ENCODE measurements around the gene BMPR1A.

The BMPR1A gene

GRCh38 chr10:86804805-86805204, 48.4 kb downstream of the BMPR1A start:
- DNase-seq: no peak

GRCh38 chr10:86813101-86813500, 56.7 kb downstream of the BMPR1A start:
- DNase-seq: no peak

DNA sequence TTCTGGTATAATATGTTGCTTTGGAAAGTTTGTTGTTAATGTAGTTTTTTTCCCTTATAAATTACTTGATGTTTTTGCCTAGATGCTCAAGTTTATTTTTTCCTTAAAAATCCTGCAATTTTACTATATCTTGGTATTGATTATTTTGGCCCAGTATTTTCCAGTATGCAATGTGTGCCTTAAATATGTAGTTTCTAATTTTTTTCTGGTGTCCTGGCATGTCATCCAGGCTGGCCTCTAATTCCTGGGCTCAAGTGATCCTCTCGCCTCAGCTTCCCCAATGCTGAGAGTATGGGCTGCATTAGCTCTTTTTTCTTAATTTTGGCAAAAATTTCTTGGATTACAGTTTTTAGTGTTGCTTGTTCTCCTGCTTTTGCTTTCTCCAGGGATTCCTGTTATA, 57.6 kb downstream of the BMPR1A start:
- DNase-seq: no peak

DNA sequence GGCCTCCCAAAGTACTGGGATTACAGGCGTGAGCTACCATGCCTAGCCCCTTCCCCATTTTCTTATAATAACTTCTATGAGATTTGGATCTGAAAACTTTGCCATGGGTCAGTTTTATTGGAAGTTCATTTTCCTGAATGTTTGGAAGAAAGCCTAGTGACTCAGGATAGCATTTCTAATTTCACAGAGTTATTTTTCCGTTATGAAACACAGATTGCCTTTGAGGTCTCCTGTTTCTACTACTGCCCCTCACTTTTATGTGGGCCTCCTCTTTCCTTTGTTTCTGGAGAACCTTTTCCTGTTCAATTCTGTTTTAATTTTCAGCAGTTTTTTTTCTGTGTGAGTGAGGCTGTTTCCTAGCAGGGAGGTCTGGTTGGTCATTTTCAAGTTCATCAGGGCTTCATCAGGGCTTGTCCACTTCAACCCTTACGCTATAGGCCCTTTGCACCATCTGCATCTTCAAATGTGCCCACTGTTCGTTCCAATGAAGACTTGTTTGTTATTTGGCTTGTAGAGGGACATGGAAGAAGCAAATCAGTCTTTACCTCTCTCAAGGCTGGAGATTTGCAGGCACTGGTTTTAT, 58.7 kb downstream of the BMPR1A start:
- DNase-seq: no peak

- DNase-seq: no peak
Measured at GRCh38 chr10:86815640-86816039, 59.2 kb downstream of the BMPR1A start.

DNA sequence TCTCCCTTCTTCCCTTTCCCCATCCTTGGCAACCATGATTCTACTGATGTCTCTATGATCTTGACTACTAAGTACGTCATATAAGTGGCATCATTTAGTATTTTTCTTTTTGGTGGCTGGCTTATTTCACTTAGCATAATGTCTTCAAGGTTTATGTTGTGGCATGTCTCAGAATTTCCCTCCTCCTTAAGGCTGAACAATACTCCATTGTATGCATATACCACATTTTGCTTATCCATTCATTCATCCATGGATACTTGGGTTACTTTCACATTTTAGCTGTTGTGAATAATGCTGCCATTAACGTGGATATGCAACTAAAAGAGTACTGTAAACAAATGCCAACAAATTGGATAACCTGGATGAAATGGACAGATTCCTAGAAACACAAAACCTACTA, 60.8 kb downstream of the BMPR1A start:
- DNase-seq: no peak

GRCh38 chr10:86819567-86819966, 63.1 kb downstream of the BMPR1A start:
- DNase-seq: no peak

DNA sequence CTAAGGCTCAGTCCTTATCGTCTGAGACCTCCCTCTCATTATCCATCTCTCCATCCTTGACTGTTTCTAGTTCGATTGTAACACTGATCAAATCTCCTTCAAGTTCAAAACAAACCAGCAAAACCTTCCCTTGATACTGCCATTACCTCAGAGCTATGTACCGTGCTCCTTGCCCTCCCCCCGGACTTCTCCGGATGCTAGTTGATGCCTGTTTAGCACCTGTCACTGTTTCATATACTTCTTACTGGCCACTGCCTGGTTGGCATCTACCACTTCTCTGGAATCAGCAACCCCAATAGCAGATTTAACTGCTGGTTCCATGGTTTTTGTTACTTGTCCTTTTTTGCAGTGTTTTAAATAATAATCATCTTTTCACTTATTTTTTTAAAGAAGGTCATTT, 64.1 kb downstream of the BMPR1A start:
- no peak for DNase-seq

- DNase-seq: no peak
Measured at GRCh38 chr10:86821388-86821999, 65.1 kb downstream of the BMPR1A start.

DNA sequence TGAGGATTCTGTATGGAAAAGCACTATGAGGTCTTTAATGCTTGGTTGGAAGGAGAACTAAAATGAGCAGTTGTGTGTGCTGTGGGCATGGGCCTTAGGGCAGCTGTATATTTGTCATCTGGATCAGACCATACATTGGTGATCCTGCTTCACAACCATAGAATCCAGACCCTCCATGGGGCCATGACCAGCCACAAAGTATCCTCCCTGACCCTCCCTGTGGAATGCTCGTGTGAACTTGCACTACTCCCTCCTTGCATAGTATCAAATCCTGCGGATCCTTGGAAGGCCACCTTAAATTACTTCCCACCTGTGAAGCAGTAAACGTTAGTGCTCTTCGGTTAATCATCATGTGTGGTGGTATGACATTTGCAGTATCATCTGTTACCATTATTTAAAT, 67.1 kb downstream of the BMPR1A start:
- DNase-seq: no peak

- DNase-seq: no peak
Measured at GRCh38 chr10:86824151-86824550, 67.7 kb downstream of the BMPR1A start.

- DNase-seq: no peak
Measured at GRCh38 chr10:86825366-86825765, 68.9 kb downstream of the BMPR1A start.

DNA sequence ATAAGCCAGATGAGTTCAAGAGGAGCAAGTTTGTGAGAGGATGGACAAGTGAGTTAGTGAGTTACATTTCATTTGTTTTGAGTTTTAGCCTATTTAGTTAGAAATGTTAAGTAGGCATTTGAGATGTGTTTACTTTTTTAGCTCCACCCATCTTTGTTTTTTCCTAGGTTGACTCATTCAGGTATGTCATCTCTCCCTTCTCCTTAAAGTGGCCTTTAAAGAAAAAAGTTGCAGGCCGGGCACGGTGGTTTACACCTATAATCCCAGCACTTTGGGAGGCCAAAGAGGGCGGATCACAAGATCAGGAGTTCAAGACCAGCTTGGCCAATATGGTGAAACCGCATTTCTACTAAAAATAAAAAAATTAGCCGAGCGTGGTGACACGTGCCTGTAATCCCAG, 71.2 kb downstream of the BMPR1A start:
- no peak for DNase-seq

DNA sequence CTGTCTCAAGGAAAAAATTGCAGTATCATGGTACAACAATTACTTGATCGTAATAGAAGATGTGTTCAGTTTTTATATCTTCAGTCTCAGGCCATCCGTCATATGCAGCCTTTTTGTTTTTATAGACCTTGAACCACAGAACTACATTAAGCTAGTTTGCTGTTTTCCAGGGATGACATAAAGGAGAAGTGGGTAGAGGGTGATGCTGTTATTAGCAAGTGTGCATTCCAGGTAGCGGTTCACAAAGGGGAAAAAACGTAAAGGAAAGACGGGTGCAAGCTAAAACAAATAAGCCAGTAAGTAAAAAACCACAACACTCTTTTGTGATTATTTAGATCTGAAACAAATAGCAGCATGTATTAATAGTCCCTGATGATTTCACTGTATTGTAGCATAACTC, 71.7 kb downstream of the BMPR1A start:
- no peak for DNase-seq

- no peak for DNase-seq
Measured at GRCh38 chr10:86829472-86829871, 73.1 kb downstream of the BMPR1A start.

GRCh38 chr10:86830043-86830591, 73.7 kb downstream of the BMPR1A start:
- no peak for DNase-seq

- no peak for DNase-seq
Measured at GRCh38 chr10:86833969-86834368, 77.5 kb downstream of the BMPR1A start.

- no peak for DNase-seq
Measured at GRCh38 chr10:86836044-86836443, 79.6 kb downstream of the BMPR1A start.

DNA sequence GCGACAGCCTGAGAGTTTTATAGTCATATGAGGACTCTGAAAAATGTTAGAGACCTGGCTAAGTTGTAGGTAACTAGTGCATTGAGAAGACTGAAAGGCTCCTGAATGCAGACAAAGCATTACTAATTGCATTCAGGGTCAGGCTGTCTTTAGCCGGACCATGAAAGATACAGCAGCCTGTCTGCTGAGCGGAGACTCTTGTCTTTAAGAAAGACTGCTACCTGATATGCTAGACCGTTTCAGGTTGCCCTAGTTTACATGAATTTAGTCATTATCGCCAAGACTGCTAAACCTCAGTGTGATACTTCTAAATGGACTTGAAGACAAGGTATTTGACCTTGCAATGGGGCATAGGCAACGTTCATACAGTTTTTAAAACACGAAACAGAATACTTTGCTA, 81.2 kb downstream of the BMPR1A start:
- no peak for DNase-seq

DNA sequence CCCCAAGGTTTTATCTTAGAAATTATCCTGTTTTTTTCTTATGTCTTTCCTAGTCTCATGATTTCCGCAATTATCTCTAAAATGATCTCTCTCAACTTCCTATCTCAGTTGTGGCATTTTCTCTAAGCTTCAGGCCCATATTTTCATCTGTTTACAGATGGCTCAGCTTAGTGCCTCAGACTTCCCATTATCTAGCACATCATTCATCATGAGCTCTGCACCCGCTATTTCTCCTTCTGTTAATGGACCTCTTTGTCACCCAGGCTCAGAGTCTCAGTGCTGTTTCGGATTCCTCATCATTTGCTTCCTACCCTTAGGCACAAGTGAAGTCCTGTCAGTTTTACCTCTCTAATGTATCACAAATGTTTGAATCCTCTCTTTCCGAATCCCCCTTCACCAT, 84.1 kb downstream of the BMPR1A start:
- no peak for DNase-seq

DNA sequence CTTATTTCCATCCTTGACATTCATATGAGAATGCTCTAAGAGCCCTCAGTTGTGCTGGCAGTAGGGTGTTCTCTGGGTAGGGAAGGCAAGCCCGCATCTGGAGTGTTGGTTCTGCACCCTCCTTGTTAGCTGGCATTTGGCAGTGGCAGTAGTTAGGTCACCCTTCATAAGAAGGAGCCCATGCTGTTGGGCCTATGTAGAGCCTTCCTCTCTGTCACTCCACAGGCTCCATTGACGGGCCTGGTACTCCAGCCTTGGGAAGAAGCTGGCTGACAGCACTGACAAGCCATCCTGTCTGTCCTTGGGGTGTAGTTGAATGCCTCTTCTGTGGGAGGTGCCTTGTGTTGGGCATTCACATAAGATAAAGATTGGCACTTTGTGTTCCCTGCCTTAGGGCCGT, 89.7 kb downstream of the BMPR1A start:
- DNase-seq: no peak

- no peak for DNase-seq
Measured at GRCh38 chr10:86848747-86849146, 92.3 kb downstream of the BMPR1A start.

DNA sequence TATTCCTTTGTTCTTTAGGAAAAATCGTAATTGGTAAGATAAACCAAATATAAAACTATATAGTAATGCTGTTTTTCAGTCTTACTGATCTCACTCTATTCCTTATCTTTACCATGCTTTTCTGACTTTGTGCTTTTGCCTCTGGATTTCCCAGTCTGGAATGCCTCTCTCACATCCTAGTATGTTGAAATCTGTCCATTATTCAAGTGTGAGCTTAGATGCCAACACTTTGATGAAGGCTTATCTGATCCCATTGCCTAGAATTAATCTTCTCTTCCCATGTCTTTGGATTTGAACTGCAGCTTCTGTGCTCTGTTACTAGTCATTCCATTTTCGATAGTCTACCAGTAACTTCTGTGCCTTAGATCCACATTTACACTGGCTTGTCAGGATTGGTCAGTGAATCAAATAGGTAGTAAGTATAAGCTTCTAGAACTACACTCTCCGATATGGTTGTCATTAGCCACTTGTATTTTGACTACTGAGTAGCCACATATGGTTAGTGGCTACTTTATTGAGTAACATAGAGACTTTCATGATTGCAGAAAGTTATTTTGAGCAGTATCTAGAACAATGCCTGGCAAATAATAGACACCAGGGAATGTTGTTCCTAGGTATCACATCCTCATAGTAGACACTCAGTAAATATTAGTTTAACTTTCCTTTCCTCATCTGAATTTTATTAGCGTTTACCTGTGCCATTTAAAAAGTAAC, 92.9 kb downstream of the BMPR1A start:
- DNase-seq: no peak

- no peak for DNase-seq
Measured at GRCh38 chr10:86850481-86850880, 94.1 kb downstream of the BMPR1A start.
